Vagina (tissue), 2 donors: ENCODE data around the gene KCNK4.

Source experiments
- POLR2AphosphoS5 ChIP-seq, 2 donors: sonication (generic); formaldehyde crosslinking; IDR thresholded peaks; one replicate each; pipeline ENCODE4 v1.9.0; 2017; ENCODE audit warnings: antibody characterized with exemption in 2 of 2, mild to moderate bottlenecking in 2 of 2, low read depth in 1 of 2; ENCODE audit not compliant: insufficient read depth in 1 of 2
- TF ChIP-seq, protein P1 (sequence below), 3 experiments: fragments of 450-650 bp in 2 of 3; fragments of 200-600 bp in 1 of 3; sonication (generic) in 1 of 3; IDR thresholded peaks; one replicate each; pipeline ENCODE4 v1.5.1; 2017 to 2019; ENCODE audit warnings: antibody characterized with exemption in 3 of 3, mild to moderate bottlenecking in 2 of 3, moderate library complexity in 2 of 3

DNA sequence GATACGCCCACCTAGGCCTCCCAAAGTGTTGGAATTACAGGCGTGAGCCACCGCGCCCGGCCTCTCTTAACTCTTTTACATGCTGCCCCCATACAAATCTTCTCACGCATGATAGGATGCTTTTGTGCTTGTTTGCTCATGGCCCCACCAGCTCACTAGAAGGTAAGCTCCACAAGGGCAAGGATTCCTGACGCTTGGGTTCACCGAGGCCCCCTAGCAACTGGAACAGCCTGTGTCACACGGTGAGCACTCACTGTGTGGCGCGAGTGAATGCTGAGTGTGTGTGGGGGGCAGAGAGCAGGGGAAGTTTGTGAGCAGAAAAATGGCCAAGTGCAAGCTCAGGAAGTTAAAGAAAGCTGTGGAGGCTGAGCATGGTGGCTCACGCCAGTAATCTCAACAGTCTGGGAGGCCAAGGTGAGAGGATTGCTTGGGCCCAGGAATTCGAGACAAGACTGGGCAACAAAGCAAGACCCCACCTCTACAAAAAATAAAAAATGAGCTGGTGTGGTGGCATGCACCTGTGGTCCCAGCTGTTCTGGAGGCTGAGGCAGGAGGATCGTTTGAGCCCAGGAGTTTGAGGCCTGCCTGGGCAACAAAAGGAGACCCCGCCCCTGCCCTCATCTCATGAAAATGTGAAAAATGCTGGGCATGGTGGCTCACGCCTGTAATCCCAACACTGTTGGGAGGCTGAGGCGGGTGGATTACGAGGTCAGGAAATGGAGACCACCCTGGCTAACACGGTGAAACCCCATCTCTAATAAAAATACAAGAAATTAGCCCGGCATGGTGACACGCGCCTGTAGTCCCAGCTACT, 8.9 kb upstream of the KCNK4 start:
- TF ChIP-seq, protein P1, sequence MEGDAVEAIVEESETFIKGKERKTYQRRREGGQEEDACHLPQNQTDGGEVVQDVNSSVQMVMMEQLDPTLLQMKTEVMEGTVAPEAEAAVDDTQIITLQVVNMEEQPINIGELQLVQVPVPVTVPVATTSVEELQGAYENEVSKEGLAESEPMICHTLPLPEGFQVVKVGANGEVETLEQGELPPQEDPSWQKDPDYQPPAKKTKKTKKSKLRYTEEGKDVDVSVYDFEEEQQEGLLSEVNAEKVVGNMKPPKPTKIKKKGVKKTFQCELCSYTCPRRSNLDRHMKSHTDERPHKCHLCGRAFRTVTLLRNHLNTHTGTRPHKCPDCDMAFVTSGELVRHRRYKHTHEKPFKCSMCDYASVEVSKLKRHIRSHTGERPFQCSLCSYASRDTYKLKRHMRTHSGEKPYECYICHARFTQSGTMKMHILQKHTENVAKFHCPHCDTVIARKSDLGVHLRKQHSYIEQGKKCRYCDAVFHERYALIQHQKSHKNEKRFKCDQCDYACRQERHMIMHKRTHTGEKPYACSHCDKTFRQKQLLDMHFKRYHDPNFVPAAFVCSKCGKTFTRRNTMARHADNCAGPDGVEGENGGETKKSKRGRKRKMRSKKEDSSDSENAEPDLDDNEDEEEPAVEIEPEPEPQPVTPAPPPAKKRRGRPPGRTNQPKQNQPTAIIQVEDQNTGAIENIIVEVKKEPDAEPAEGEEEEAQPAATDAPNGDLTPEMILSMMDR (IDR thresholded peaks at IDR 0.05), result no peak
- TF ChIP-seq POLR2AphosphoS5 (IDR thresholded peaks at IDR 0.05; ENCODE audit: insufficient read depth in 1 of 2, low read depth in 1 of 2), result no peak
